ENCODE measurements around the gene BMP6.

- no peak for TF ChIP-seq POLR2A (IDR thresholded peaks at IDR 0.05)
- no peak for TF ChIP-seq CTCF (IDR thresholded peaks at IDR 0.05)
- TF ChIP-seq EP300 (IDR thresholded peaks at IDR 0.05), result no peak
Measured at GRCh38 chr6:7897461-7898192, 171.7 kb downstream of the BMP6 start.
